Activated CD8-positive, alpha-beta memory T cell treated with anti-CD3 and anti-CD28 coated beads, Interleukin-2, amount 50 U/mL, for 4 hours (primary cell): ENCODE data around the gene HUS1B.
"Not testable (repeated sequence)": the region's sequence is repeated elsewhere in the genome, so short reads cannot be mapped to it uniquely, and the experiment has no call there.

Experiments
- DNase-seq: peaks from one replicate; pipeline ENCODE4 v3.0.0-alpha.2; 2020

The HUS1B gene

GRCh38 chr6:678520-678919 is 21.6 kb upstream of the HUS1B start:
- DNase-seq: no peak

GRCh38 chr6:677919-678318 is 21.0 kb upstream of the HUS1B start:
- no peak for DNase-seq

GRCh38 chr6:674956-675355 is 18.1 kb upstream of the HUS1B start:
- DNase-seq: no peak

GRCh38 chr6:674406-674805 is 17.5 kb upstream of the HUS1B start:
- DNase-seq: no peak

GRCh38 chr6:667253-667927 is 10.5 kb upstream of the HUS1B start:
- no peak for DNase-seq

GRCh38 chr6:665403-666267 is 8.7 kb upstream of the HUS1B start:
- no peak for DNase-seq

GRCh38 chr6:663788-664187 is 6.9 kb upstream of the HUS1B start:
- not testable (repeated sequence) for DNase-seq

- no peak for DNase-seq
Observed at GRCh38 chr6:659716-660581, 3.0 kb upstream of the HUS1B start.

- DNase-seq: no peak
Observed at GRCh38 chr6:658244-658643, 1.3 kb upstream of the HUS1B start.

GRCh38 chr6:657743-658142 is 843 bp upstream of the HUS1B start:
- DNase-seq: no peak

GRCh38 chr6:654136-654535 is 2.8 kb downstream of the HUS1B start:
- DNase-seq: no peak

GRCh38 chr6:652865-653264 is 4.0 kb downstream of the HUS1B start:
- DNase-seq: no peak

- DNase-seq: no peak
Observed at GRCh38 chr6:650098-650497, 6.8 kb downstream of the HUS1B start.

GRCh38 chr6:642805-643204 is 14.1 kb downstream of the HUS1B start:
- no peak for DNase-seq

- no peak for DNase-seq
Observed at GRCh38 chr6:641225-641985, 15.5 kb downstream of the HUS1B start.

GRCh38 chr6:636488-636887 is 20.4 kb downstream of the HUS1B start:
- no peak for DNase-seq

- no peak for DNase-seq
Observed at GRCh38 chr6:635233-635632, 21.7 kb downstream of the HUS1B start.

- no peak for DNase-seq
Observed at GRCh38 chr6:633611-634010, 23.3 kb downstream of the HUS1B start.

GRCh38 chr6:628766-629165 is 28.1 kb downstream of the HUS1B start:
- DNase-seq: no peak

GRCh38 chr6:626236-626635 is 30.7 kb downstream of the HUS1B start:
- no peak for DNase-seq

GRCh38 chr6:624979-625378 is 31.9 kb downstream of the HUS1B start:
- DNase-seq: no peak

- DNase-seq: no peak
Observed at GRCh38 chr6:622462-622861, 34.4 kb downstream of the HUS1B start.

- DNase-seq: no peak
Observed at GRCh38 chr6:621931-622330, 35.0 kb downstream of the HUS1B start.
